Stromal cell of bone marrow (primary cell): ENCODE results near the gene LRRC74B.
"Not testable (repeated sequence)": the region's sequence is repeated elsewhere in the genome, so short reads cannot be mapped to it uniquely, and the experiment has no call there.

Source experiments
- DNase-seq: peaks from one replicate; pipeline ENCODE4 v3.0.0-alpha.2; 2012; ENCODE audit warnings: low read depth

The LRRC74B gene

DNA sequence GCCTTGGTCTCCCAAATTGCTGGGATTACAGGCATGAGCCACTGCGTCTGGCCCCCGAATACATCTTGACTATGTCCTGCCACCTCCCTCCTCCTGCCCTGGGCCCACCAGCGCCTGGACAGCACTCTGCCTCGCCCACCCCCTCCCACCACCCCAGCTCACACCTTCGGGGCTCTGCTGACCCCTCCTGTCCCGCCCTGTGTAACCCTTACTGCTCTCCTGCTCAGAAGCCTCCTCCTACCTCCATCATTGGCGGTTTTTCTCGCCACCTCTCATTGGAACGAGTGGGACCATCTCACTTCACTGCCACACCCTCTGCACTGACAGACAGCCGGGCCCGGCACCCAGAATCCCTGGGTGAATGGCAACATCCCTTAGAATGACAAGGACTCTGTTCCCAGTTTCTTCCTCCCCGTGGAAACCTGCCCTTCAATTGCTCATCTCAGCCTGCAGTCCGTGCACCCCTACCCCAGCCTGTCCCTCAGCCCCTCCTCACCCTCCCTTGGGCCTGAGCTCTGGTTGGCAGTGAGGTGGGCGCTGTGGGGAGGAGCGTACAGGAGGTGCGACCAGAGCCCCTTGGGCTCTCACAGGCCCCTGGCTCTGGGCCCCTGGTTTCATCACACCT lies 32.2 kb downstream of the LRRC74B start:
- DNase-seq, result no peak

DNA sequence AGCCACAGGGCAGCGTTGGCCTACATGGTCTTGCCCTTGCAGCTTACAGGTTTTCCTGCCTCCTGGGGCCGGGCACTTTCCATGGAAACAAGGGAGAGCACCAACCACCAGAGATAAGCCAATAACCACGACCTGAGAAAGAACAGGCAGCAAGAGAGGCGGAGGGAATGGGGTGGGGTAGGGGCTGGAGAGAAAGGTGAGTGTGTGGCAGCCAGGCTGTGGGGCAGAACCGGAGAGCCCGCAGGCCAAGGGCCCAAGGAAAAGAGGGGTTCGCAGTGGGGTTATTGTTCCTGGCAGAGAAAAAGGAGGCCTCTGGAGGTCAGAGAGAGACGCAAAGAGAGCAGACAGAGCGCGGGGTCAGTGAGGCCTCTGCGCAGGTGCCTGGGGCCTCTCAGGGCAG lies 33.2 kb downstream of the LRRC74B start:
- no peak for DNase-seq

DNA sequence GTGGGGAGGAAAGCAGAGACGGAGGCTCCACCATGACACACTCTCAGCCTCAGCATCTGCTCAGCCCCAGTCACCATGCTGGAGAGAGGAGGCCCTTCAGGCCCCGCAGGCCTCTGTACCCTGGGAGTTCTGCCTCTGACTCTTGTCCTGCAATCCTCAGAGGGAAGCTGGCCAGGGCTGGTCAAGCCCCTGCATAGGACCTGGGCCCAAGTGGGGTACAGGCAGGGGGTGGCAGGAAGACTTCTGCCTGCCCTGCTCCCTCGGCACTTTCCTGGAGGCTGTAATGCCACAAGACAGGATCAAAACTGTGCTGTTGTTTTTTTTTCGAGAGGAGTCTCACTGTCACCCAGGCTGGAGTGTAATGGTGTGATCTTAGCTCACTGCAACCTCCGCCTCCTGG lies 33.7 kb downstream of the LRRC74B start:
- no peak for DNase-seq

DNA sequence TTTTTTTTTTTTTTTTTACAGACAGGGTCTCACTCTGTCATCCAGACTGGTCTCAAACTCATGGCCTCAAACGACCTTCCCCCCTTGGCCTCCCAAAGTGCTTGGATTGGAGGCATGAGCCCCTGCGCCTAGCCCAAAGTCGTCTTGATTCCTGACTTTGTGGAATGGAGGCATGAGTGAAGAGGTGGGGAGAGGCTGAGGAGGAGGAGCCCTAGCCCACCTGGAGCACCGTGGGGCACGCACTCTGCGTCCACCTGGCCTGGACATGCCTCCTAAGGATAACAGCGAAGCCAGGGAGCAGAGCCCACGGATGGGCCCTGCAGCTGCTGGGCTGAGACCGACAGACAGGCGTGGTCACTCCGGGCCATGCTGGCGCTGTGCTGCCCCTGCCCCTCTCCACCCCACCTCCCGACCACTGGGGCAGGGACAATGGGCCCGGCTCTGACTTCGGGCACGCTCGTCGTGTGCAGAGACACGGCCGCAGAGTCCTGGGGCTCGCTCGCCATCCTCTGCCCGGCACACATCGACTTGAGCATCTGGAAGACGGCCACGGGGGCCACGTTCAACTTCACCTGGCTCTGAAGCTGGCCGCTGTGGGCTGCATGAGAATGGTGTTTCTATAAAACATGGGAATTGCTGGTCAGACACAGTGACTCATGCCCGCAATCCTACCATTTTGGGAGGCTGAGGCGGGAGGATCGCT lies 34.8 kb downstream of the LRRC74B start:
- no peak for DNase-seq

DNA sequence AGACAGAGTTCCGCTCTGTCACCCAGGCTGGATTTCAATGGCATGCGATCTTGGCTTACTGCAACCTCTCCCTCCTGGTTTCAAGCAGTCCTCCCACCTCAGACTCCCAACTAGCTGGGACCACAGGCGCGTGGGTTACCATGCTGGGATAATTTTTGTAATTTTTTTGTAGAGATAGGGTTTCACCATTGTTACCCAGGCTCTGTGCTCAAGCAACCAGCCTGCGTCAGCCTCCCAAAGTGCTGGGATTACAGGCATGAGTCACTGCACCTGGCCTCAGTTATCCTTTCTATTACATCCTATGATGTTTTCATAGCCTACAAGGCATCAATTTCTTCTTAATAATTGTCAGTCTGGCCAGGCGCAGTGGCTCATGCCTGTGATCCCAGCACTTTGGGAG lies 36.5 kb downstream of the LRRC74B start:
- DNase-seq, result no peak

DNA sequence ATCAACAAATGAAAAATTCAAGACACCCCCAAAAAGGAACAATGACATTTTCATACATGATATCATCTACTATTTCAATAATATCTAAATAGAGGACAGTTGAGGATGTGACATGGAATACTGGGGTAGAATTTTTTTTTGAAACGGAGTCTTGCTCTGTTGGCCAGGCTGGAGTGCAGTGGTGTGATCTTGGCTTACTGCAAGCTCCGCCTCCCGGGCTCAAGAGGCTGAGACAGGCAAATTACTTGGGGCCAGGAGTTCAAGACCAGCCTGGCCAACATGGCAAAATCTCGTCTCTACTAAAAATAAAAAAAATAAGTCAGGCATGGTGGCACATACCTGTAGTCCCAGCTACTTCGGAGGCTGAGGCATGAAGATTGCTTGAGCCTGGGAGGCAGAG lies 41.4 kb downstream of the LRRC74B start:
- no peak for DNase-seq

DNA sequence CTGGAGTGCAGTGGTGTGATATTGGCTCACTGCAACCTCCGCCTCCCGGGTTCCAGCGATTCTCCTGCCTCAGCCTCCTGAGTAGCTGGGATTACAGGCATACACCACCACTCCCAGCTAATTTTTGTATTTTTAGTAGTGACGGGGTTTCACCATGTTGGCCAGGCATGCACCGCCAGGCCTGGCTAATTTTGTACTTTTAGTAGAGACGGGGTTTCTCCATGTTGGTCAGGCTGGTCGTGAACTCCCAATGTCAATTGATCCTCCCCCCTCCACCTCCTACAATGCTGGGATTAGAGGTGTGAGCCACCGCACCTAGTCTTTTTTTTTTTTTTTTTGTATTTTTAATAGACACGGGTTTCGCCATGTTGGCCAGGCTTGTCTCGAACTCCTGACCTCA lies 42.2 kb downstream of the LRRC74B start:
- DNase-seq, result not testable (repeated sequence)

DNA sequence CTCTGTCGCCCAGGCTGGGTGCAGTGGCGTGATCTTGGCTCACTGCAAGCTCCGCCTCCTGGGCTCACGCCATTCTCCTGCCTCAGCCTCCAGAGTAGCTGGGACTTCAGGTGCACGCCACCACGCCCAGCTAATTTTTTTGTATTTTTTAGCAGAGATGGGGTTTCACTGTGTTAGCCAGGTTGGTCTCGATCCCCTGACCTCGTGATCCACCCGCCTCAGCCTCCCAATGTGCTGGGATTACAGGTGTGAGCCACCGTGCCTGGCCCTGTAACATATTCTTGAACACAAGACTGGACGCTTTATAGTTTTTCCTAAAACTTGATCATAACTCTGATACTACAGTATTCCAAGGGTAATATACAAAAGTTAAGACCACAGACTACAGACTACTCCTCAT lies 45.5 kb downstream of the LRRC74B start:
- not testable (repeated sequence) for DNase-seq

DNA sequence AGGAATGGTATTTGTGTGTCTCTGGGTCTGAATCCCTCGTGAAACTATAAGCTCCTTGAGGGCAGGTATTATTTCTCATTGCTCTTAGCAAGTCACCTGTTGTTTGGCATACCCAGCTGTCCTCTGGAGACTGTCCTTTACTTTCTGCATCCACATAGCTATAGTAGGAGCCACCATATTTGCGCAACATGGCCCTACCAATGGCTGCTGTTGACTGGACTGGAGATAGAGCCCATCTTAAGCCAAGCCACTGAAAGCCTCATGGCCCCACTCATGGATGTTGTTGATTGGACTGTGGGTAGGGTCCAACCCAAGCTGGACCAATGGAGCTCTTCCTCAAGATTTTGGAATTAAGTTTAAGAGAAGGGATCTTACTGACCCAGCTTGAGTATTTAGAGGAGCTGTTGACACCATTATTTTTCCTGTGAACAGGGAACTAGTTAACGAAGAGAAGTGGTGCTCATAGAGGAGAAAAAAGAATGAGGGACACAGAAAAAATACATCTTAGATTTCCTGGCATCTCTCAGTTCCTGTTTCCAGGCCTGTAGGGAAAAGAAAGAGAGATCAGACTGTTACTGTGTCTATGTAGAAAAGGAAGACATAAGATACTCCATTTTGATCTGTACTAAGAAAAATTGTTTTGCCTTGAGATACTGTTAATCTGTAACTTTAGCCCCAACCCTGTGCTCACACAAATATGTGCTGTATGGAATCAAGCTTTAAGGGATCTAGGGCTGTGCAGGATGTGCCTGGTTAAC lies 47.2 kb downstream of the LRRC74B start:
- no peak for DNase-seq

DNA sequence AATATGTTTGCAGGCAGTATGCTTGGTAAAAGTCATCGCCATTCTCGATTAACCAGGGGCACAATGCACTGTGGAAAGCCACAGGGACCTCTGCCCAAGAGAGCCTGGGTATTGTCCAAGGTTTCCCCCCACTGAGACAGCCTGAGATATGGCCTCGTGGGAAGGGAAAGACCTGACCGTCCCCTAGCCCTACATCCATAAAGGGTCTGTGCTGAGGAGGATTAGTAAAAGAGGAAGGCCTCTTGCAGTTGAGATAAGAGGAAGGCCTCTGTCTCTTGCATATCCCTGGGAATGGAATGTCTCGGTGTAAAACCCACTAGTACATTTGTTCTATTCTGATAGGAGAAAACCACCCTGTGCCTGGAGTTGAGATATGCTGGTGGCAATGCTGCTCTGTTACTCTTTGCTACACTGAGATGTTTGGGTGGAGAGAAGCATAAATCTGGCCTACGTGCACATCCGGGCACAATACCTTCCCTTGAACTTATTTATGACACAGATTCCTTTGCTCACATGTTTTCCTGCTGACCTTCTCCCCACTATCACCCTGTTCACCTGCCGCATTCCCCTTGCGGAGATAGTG lies 47.9 kb downstream of the LRRC74B start:
- not testable (repeated sequence) for DNase-seq

DNA sequence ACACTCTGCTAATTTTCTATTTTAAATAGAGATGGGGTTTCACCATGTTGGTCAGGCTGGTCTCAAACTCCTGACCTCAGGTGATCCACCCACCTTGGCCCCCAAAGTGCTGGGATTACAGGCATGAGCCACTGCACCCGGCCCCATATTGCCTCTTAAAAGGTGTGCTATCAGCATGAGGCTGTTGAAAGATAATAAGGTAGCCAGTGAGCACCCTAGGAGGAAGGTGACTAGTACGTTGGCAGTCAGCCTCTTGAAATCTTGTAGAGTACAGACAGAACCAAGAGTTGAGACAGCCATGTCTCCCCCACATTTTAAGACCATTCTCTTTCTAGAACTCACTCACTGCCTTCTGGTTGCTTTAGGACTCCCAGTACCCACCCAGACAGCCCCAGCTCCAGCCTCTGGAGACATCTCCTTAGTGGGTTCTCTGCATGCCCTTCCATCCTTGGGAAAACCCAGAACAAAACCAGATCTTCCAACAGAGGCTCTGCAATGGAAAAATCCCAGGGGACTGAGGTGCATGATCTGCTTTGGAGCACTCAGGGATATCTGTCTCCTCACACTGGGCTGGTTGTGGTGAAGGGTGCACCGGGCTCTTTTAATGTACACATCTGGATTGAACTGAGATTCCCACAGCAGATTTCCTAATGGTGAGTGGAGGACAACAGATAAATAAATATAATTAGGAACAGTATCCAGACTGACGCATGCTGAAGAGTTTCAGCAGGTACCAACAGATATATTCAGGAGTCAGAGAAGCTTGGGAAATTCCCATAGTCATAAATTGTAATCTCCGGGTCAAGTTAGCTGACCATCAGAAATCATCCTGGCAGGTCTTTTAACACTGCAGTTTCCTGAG lies 49.4 kb downstream of the LRRC74B start:
- no peak for DNase-seq

DNA sequence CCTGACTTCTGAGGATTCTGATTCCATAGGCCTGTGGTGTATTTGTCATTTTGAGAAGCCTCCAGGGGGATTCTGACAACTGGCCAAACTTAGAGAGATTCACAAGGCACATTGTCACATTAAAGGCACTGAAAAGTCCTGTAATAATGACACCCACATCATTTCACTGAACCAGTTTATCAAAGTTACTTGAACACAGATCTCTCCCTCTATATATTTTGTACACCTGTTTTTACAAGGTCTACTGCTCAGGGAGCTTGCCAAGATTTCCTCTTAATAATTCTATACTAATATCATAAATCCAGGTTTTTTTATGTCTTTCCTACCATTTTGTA lies 50.0 kb downstream of the LRRC74B start:
- DNase-seq, result no peak

DNA sequence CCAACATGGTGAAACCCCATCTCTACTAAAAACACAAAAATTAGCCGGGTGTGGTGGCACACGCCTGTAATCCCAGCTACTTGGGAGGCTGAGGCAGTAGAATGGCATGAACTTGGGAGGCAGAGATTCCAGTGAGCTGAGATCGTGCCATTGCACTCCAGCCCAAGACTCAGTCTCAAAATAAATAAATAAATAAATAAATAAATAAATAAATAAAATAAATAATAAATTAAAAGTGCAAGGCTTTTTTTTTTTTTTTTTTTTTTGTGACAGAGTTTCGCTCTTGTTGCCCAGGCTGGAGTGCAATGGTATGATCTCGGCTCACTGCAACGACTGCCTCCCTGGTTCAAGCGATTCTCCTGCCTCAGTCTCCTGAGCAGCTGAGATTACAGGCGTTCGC lies 51.1 kb downstream of the LRRC74B start:
- DNase-seq, result not testable (repeated sequence)

DNA sequence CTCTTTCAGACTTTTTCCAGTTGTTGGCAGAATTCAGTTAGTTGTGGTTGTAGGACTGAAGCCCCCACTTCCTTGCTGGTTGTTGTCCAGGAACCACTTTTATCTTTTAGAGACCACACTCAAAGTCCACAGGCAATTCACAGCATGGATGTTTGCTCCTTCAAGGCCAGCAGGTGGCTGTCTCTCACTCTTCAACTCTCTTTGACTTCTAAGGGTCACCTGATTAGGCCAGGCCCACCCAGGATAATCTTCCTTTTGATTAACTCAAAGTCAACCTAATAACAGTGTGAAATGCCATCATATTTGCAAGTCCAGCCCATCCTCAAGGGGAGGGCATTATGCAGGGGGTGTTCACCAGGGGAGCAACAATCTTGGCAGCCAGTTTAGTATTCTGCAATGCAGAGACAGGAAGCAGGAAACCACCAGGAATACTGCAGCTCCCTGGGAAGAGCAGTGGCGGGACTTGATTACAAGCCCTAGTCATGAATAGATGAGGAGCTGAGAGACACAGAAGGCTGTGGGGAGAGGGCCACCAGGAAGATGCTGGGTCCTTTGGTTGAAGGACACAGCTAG lies 52.4 kb downstream of the LRRC74B start:
- no peak for DNase-seq

DNA sequence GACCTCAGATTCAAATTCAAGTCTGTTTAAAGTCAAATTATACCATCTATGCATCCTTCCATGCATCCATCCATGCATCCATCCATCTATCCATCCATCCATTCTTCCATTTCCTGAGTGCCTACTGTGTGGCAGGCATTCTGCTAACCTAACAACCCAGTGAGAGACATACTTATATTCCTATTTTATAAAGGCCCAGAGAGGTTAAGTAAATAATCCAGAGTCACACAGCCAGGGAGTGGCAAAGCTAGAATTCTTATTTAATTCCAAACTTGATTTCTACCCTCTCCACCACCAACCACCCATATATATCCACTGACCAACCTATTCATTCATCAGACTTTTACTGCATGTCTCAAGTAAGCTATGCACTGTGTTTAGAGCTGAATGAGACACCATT lies 53.8 kb downstream of the LRRC74B start:
- DNase-seq, result no peak

DNA sequence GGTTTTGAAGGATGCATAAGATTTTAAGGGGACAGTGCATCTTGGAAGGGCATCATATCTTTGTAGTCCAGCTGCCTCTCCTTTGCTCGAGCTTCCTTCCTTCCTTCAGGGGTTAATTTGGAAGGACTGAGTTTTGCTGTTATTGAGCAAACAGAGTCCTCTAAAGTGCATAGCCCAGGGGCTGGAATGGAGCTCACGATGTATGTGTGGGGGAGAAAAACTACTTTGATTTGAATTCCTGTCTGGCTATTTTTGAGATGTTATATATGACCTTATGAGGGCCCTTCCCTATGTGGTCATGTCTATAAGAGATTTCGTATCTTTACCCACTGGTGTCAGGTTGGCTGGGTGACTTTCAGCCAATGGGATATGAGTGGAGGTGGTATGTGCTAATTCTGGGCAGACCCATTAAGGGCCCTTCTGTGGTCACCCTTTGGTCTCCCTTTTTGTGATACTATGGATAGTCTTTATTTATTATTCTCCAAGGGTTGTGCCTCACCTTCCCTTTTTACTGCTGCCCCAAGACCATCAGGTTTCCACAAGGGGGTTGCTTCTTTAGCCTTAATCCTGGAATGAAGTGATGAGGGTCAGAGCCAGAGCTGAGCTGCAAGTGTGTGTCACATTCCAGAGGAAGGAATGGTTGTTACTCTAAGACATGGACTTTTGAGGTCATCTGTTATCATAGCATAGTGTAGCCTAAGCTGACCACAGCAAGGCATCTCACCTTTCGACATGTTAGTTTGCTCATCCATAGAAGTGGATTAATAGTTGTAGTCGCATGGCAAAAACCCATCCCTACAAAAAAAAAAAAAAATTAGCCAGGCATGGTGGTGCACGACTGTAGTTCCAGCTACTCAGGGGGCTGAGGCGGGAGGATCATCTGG lies 54.6 kb downstream of the LRRC74B start:
- no peak for DNase-seq

DNA sequence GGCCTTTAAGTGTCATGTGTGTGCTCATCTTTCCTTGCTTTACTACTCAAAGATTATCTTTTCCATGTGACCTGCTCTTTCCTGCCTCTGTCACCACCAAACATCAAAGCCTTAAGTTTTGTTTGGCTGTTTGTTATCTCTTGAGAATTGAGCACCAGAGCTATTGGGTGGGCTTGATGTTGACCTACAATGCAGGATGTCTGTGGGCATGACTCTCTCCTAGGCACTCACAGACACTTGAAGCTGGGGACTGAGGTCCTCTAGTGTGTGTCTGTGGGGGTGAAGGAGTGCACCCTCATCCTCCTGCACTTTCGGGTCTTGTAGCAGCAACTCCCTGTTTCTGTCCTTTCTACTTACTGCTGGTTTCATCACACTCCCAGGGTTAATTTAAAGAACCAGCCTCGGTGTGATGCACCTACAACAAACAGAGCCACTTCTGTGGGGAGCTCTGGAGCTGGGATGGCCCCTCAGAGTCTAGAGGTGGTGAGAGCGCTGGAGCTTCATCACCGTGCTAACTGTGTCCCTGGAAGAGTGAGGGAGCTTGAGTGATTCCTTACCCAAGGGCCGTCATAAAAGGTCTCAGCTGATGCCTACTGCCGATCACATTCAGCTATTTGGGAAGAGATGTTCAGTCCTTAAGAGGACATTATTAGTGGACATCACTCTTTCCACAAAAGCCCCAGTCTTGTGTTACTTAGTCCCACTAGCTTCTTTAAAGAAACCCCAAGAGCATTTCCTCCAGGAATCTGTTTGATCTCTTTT lies 56.3 kb downstream of the LRRC74B start:
- no peak for DNase-seq

DNA sequence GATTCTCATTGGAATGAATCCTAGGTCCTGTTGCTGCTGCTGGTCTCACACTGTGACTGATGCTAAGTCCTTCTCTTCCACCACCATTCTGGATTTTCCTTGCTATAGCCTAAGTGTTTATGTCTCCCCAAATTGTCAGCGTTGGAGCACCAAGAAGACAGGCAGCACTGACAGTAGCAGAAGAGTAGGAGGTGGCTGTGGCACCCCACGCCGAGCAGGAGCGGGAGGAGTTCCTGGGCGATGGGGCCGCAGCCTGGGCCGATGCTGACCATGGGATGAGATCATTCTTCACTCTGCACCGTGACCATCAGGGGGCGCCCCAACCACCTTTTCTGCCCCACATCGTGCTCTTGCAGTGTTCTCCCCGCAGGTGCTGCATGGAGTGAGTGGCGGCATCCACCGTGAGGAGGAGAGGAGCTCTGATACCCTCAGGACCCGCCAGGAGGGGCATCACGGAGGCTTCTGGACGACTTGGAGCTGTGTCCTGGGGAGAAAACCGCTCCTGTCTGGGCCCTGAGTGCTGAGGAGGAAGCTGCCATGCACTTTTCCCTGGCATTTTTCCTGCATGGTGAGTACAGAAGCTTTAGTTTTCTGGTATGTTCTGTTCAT lies 57.0 kb downstream of the LRRC74B start:
- DNase-seq, result peak; percentile 27

DNA sequence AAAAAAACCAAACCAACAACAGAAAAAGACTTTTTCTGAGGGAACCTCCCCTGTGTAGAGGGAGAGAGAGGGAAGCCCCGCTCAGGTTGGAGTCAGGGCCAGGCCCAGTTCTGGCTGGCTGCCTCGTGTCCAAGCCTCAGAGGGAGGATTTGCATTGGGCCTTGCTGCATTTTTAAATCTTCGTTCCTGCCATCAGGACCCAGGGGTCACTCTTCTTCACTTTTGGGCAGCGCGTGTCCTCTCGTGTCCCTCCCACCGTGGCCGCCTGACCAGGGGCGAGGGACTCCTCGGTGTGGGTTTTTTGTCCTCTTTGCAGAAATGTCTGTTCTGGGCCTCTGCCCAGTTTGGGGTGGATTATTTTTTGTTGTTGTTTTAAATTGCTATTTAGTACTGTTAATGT lies 57.9 kb downstream of the LRRC74B start:
- no peak for DNase-seq
